K562 (cell line): ENCODE data around the gene PSMD7. TPM values are rescaled to one million over a fixed set of nuclear protein-coding genes. Genes with fewer than 3 reads are reported as not detected.

Source experiments
- BHLHE40 ChIP-seq: IDR thresholded peaks from 2 replicates; pipeline ENCODE4 v1.6.1; 2011; ENCODE audit warnings: low read length, improper control_type of control experiment
- BRCA1 ChIP-seq, 2 experiments: fragments of 450-650 bp in 1 of 2; sonication (generic) in 1 of 2; formaldehyde crosslinking in 1 of 2; IDR thresholded peaks; 2 replicates each; pipeline versions ENCODE4 v1.5.0 to v1.6.1; 2017 to 2020; ENCODE audit warnings: mild to moderate bottlenecking in 1 of 2, missing genetic modification reagents in 1 of 2
- BRF1 ChIP-seq: IDR thresholded peaks from 3 replicates; pipeline ENCODE4 v1.6.1; 2011; ENCODE audit warnings: borderline replicate concordance, mild to moderate bottlenecking; ENCODE audit not compliant: insufficient read length; ENCODE audit errors: extremely low read depth
- CTCF ChIP-seq, 3 experiments: IDR thresholded peaks in 2 of 3; conservative IDR thresholded peaks in 1 of 3; 2 replicates each; pipeline ENCODE4 v1.5.1; 2011 to 2012; ENCODE audit warnings: low read length in 3 of 3, mild to moderate bottlenecking in 3 of 3, control low read depth in 2 of 3, improper control_type of control experiment in 1 of 3, inconsistent platforms in 1 of 3, low read depth in 1 of 3, mixed read lengths in 1 of 3, moderate library complexity in 1 of 3; ENCODE audit not compliant: insufficient read depth in 2 of 3
- CUX1 ChIP-seq: fragments of 200-800 bp; sonication (Bioruptor generic); IDR thresholded peaks from 2 replicates; pipeline ENCODE4 v1.6.1; 2016; ENCODE audit warnings: missing genetic modification characterization, missing compliant biosample characterization
- E2F3 ChIP-seq: fragments of 250-450 bp; sonication (Bioruptor Pico); IDR thresholded peaks from 2 replicates; pipeline ENCODE4 v1.4.0; 2020; ENCODE audit warnings: mild to moderate bottlenecking
- FOXJ2 ChIP-seq: fragments of 200-800 bp; sonication (Bioruptor generic); IDR thresholded peaks from 2 replicates; pipeline ENCODE4 v1.6.1; 2016; ENCODE audit warnings: missing genetic modification characterization, missing compliant biosample characterization
- FOXK1 ChIP-seq: sonication (generic); formaldehyde crosslinking; IDR thresholded peaks from 2 replicates; pipeline ENCODE4 v1.8.0; 2022; ENCODE audit warnings: missing genetic modification reagents, mild to moderate bottlenecking, borderline replicate concordance
- GATAD2A ChIP-seq: fragments of 450-650 bp; IDR thresholded peaks from 2 replicates; pipeline ENCODE4 v1.6.1; 2017
- HOXB6 ChIP-seq: fragments of 250-450 bp; sonication (Bioruptor Pico); IDR thresholded peaks from 2 replicates; pipeline ENCODE4 v1.5.1; 2022; ENCODE audit warnings: mild to moderate bottlenecking, borderline replicate concordance
- JUND ChIP-seq, 2 experiments: IDR thresholded peaks; 2 replicates in 1 of 2; 3 replicates in 1 of 2; pipeline ENCODE4 v1.6.1; 2011; ENCODE audit warnings: borderline replicate concordance in 2 of 2, low read depth in 2 of 2, low read length in 2 of 2, improper control_type of control experiment in 1 of 2, missing biosample characterization in 1 of 2, missing genetic modification characterization in 1 of 2, missing genetic modification reagents in 1 of 2
- KLF10 ChIP-seq: fragments of 250-450 bp; sonication (Bioruptor Pico); IDR thresholded peaks from 2 replicates; pipeline ENCODE4 v1.6.1; 2021; ENCODE audit warnings: matching md5 sums
- MLLT1 ChIP-seq, 2 experiments: fragments of 450-650 bp; IDR thresholded peaks; 2 replicates each; pipeline ENCODE4 v1.6.1; 2016
- PHB2 ChIP-seq: fragments of 450-650 bp; IDR thresholded peaks from 2 replicates; pipeline ENCODE4 v1.6.1; 2017; ENCODE audit warnings: low read depth
- PRMT5 ChIP-seq: sonication (generic); formaldehyde crosslinking; IDR thresholded peaks from 2 replicates; pipeline ENCODE4 v1.5.0; 2020; ENCODE audit warnings: missing genetic modification reagents
- SAP30 ChIP-seq: fragments of 200-600 bp; sonication (generic); IDR thresholded peaks from 2 replicates; pipeline ENCODE4 v1.6.1; 2012; ENCODE audit warnings: borderline replicate concordance, low read depth, mild to moderate bottlenecking, moderate library complexity, low read length, control low read depth, inconsistent platforms; ENCODE audit not compliant: insufficient read depth, poor library complexity, severe bottlenecking
- TSC22D4 ChIP-seq: fragments of 450-650 bp; IDR thresholded peaks from 2 replicates; pipeline ENCODE4 v1.6.1; 2016; ENCODE audit warnings: missing genetic modification characterization, missing biosample characterization, control low read depth
- ZNF707 ChIP-seq: fragments of 250-450 bp; sonication (Bioruptor Pico); conservative IDR thresholded peaks from 2 replicates; pipeline ENCODE4 v1.8.0; 2022; ENCODE audit warnings: inconsistent platforms, mild to moderate bottlenecking, moderate library complexity
- polyA plus RNA-seq, 8 experiments: library from polyadenylated mRNA; depleted of rRNA in 4 of 8; stranded (reverse) in 5 of 8; unstranded in 3 of 8; fragments of >200 nt; fragmentation: Nextera tagmentation in 2 of 8; fragmentation: Illumina TruSeq in 1 of 8; extraction: Ambion mirVana in 2 of 8; extraction: Trizol in 1 of 8; gene quantifications; 2 replicates each; pipeline versions ENCODE4 v1.2.1 to v1.2.3, GENCODE V29; 2011 to 2014; ENCODE audit warnings: inconsistent platforms in 1 of 8, missing spikeins in 1 of 8
- total RNA-seq, 7 experiments: library from RNA; depleted of rRNA in 6 of 7; stranded (reverse); fragments of >200 nt in 6 of 7; fragmentation: Illumina TruSeq in 2 of 7; extraction: Trizol in 2 of 7; gene quantifications; 2 replicates each; pipeline versions ENCODE4 v1.2.1 to v1.2.3, GENCODE V29; 2011 to 2021; ENCODE audit warnings: low replicate concordance in 1 of 7

PSMD7 gene
- total and polyA plus RNA-seq, 9 of the 15 experiments (the other 6 are each of a cell fraction or from before 2014, with no cell fraction given), result 100 to 226 (median 156) TPM

GRCh38 chr16:74297145-74297665 is 591 bp downstream of the PSMD7 start (continued):
- TF ChIP-seq GATAD2A (no peak), PRMT5 (CRISPR knock-in tag) (no peak), FOXJ2 (tag) (no peak), TSC22D4 (tag) (no peak), PHB2 (no peak), ZNF707 (CRISPR knock-in tag) (no peak), E2F3 (CRISPR knock-in tag) (no peak), CTCF (IDR thresholded peaks at IDR 0.05 in 2 of 3, conservative IDR thresholded peaks at IDR 0.05 in 1 of 3; ENCODE audit: insufficient read depth in 2 of 3, low read depth in 1 of 3, low read length in 3 of 3) (no peak), BHLHE40 (0 out of 2 replicates have a peak, but pooled peaks have one; percentile 1), BRF1 (no peak), SAP30 (no peak), BRCA1 (IDR thresholded peaks at IDR 0.05) (no peak), BRCA1 (CRISPR knock-in tag; IDR thresholded peaks at IDR 0.05) (no peak), FOXK1 (CRISPR knock-in tag) (no peak), HOXB6 (CRISPR knock-in tag) (no peak), KLF10 (no peak), MLLT1 (IDR thresholded peaks at IDR 0.05) (0 out of 4 replicates have a peak, but pooled peaks of 1 of the 2 experiments have one; percentile 54), JUND (IDR thresholded peaks at IDR 0.05; ENCODE audit: borderline replicate concordance, low read depth, low read length) (0 out of 2 replicates have a peak, but pooled peaks have one; percentile 1), JUND (tag; IDR thresholded peaks at IDR 0.05; ENCODE audit: borderline replicate concordance, low read depth, low read length) (no peak), CUX1 (CRISPR knock-in tag) (no peak)
